ENCODE measurements around the gene SLC39A11.

SLC39A11 gene

GRCh38 chr17:72618001-72618509 lies 474.4 kb downstream of the SLC39A11 start:
- peaks cover 43% of the 10 kb centered on the region for H3K27me3 Mint-ChIP-seq (ENCODE audit: low read depth)
- H3K9me3 Mint-ChIP-seq, result no peaks in the 10 kb centered on the region
- no peak for TF ChIP-seq CTCF (IDR thresholded peaks at IDR 0.05; ENCODE audit: unreplicated experiment in 3 of 3)
- H3K4me3 Mint-ChIP-seq, result peak overlapping the region in 2 of 3 experiments; percentile 6 to 26
- peaks cover 32% of the 10 kb centered on the region for H3K4me1 Mint-ChIP-seq
- peak overlapping the region; percentile 30 to 80 (median 70) for H3K27ac Mint-ChIP-seq
- no peaks in the 10 kb centered on the region for H3K36me3 Mint-ChIP-seq (ENCODE audit: low read depth)

GRCh38 chr17:72617557-72617956 lies 474.9 kb downstream of the SLC39A11 start:
- H3K27ac Mint-ChIP-seq, result peak overlapping the region in 2 of 3 experiments; percentile 30 to 80
- H3K27me3 Mint-ChIP-seq (ENCODE audit: low read depth), result peaks cover 42% of the 10 kb centered on the region
- peaks cover 32% of the 10 kb centered on the region for H3K4me1 Mint-ChIP-seq
- H3K4me3 Mint-ChIP-seq, result no peak overlapping the region
- TF ChIP-seq CTCF (IDR thresholded peaks at IDR 0.05; ENCODE audit: unreplicated experiment in 3 of 3), result no peak
- no peaks in the 10 kb centered on the region for H3K36me3 Mint-ChIP-seq (ENCODE audit: low read depth)
- no peaks in the 10 kb centered on the region for H3K9me3 Mint-ChIP-seq

- Mint-ChIP-seq H3K27me3 (ENCODE audit: low read depth) (peaks cover 44% of the 10 kb centered on the region), H3K9me3 (no peaks in the 10 kb centered on the region)
Observed at GRCh38 chr17:72616447-72616846, 476.0 kb downstream of the SLC39A11 start.

GRCh38 chr17:72615627-72615991 lies 476.9 kb downstream of the SLC39A11 start:
- Mint-ChIP-seq H3K4me3 (peak overlapping the region in 2 of 3 experiments; percentile 9 to 50), H3K36me3 (ENCODE audit: low read depth) (no peaks in the 10 kb centered on the region), H3K27ac (peak overlapping the region; percentile 14 to 65 (median 23)), H3K27me3 (ENCODE audit: low read depth) (peaks cover 47% of the 10 kb centered on the region), H3K9me3 (no peaks in the 10 kb centered on the region), H3K4me1 (peaks cover 32% of the 10 kb centered on the region)
- no peak for TF ChIP-seq CTCF (IDR thresholded peaks at IDR 0.05; ENCODE audit: unreplicated experiment in 3 of 3)

More at GRCh38 chr17:72616447-72616846, 476.0 kb downstream of the SLC39A11 start:
- Mint-ChIP-seq H3K27ac (peak overlapping the region in 1 of 3 experiments; percentile 44), H3K4me3 (no peak overlapping the region), H3K4me1 (peaks cover 32% of the 10 kb centered on the region), H3K36me3 (ENCODE audit: low read depth) (no peaks in the 10 kb centered on the region)
- TF ChIP-seq CTCF (IDR thresholded peaks at IDR 0.05; ENCODE audit: unreplicated experiment in 3 of 3), result no peak

GRCh38 chr17:72614871-72615626 lies 477.4 kb downstream of the SLC39A11 start:
- no peak for TF ChIP-seq CTCF (IDR thresholded peaks at IDR 0.05; ENCODE audit: unreplicated experiment in 3 of 3)
- H3K27me3 Mint-ChIP-seq (ENCODE audit: low read depth), result peaks cover 47% of the 10 kb centered on the region
- H3K4me3 Mint-ChIP-seq, result peak overlapping the region in 2 of 3 experiments; percentile 50 to 51
- no peaks in the 10 kb centered on the region for H3K9me3 Mint-ChIP-seq
- peaks cover 32% of the 10 kb centered on the region for H3K4me1 Mint-ChIP-seq
- no peaks in the 10 kb centered on the region for H3K36me3 Mint-ChIP-seq (ENCODE audit: low read depth)
- H3K27ac Mint-ChIP-seq, result peak overlapping the region; percentile 14 to 65 (median 23)
